ENCODE results near the gene CCL16.

DNA sequence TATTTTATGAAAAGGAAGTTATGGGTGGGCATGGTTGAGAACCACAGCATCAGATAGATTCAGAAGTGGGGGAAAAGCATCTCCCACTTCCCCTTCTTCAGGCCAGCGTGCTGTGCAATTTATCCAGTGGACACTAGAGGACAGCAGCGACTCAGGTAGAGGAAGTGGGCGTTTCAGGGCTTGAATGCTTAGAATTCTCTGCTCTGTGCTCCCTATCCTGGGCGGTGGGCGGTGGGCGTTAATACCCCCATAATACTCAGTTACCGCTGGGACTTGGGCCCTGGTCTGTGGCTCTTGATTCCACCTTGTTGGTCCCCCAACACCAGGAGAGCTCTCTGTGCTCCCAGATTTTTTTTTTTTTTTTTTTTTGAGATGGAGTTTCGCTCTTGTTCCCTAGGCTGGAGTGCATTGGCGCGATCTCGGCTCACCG lies 34.1 kb downstream of the CCL16 start:
- TF ChIP-seq CTCF (IDR thresholded peaks at IDR 0.05), result peak in 5 of 7 experiments; percentile 24 to 73 (median 59)
- TF ChIP-seq EP300 (IDR thresholded peaks at IDR 0.05), result no peak

All from stomach (tissue), 4 donors.